Bronchial epithelial cell (primary cell): ENCODE measurements around the gene TRRAP. TPM values are rescaled to one million over a fixed set of nuclear protein-coding genes. Genes with fewer than 3 reads are reported as not detected.
A peak's percentile ranks its signal among the peaks of the same experiment; 100 is the strongest.
"Not testable (repeated sequence)": the region's sequence is repeated elsewhere in the genome, so short reads cannot be mapped to it uniquely, and the experiment has no call there.

Experiments
- DNase-seq: peaks from one replicate; pipeline ENCODE4 v3.0.0-alpha.2; 2010; ENCODE audit warnings: low read depth
- FAIRE-seq: peaks from 2 replicates; lab custom pipeline; 2011; peaks lifted over from hg19 to GRCh38; lab: Jason Lieb, UNC
- H3K27me3 ChIP-seq: 2 replicates; pipeline ENCODE4 v1.5.1; 2011; ENCODE audit warnings: low read length; ENCODE audit not compliant: control insufficient read depth, insufficient read depth
- H3K36me3 ChIP-seq: 2 replicates; pipeline ENCODE4 v1.5.1; 2011; ENCODE audit warnings: low read length; ENCODE audit not compliant: control insufficient read depth, insufficient read depth
- H3K4me3 ChIP-seq: 2 replicates; pipeline ENCODE4 v1.5.1; 2011; ENCODE audit warnings: mild to moderate bottlenecking, low read depth, low read length, control low read depth
- CTCF ChIP-seq: IDR thresholded peaks from 2 replicates; pipeline ENCODE4 v1.5.1; 2011; ENCODE audit warnings: mild to moderate bottlenecking, moderate library complexity, low read length, control low read depth, inconsistent platforms; ENCODE audit not compliant: insufficient read depth, severe bottlenecking
- total RNA-seq: library from RNA; depleted of rRNA; stranded (reverse); fragments of >200 nt; gene quantifications from 2 replicates; pipeline ENCODE4 v1.2.1, GENCODE V29; 2014

The TRRAP gene
- total RNA-seq, 1 donor from 2014 or later: 8.2 TPM

- TF ChIP-seq CTCF: no peak
- Histone ChIP-seq H3K4me3 (no peak overlapping the region), H3K27me3 (no peaks in the 10 kb centered on the region), H3K36me3 (peaks cover 59% of the 10 kb centered on the region)
- FAIRE-seq: no peak
- DNase-seq: no peak
Measured at GRCh38 chr7:99039384-99039891, 161.1 kb downstream of the TRRAP start.

- FAIRE-seq: no peak
- TF ChIP-seq CTCF: peak; percentile 76
- H3K36me3 ChIP-seq: peaks cover 55% of the 10 kb centered on the region
- no peaks in the 10 kb centered on the region for H3K27me3 ChIP-seq
- H3K4me3 ChIP-seq: no peak overlapping the region
- peak; percentile 77 for DNase-seq
Measured at GRCh38 chr7:99040104-99040958, 162.0 kb downstream of the TRRAP start.

GRCh38 chr7:99041526-99041925 is 163.2 kb downstream of the TRRAP start:
- no peak for FAIRE-seq
- TF ChIP-seq CTCF: no peak
- DNase-seq: no peak
- Histone ChIP-seq H3K4me3 (no peak overlapping the region), H3K27me3 (no peaks in the 10 kb centered on the region), H3K36me3 (peaks cover 50% of the 10 kb centered on the region)

GRCh38 chr7:99042957-99043356 is 164.6 kb downstream of the TRRAP start:
- DNase-seq (no peak), FAIRE-seq (no peak)
- Histone ChIP-seq H3K4me3 (no peak overlapping the region), H3K27me3 (no peaks in the 10 kb centered on the region), H3K36me3 (peaks cover 47% of the 10 kb centered on the region)
- no peak for TF ChIP-seq CTCF

- DNase-seq, H3K27me3 ChIP-seq, H3K4me3 ChIP-seq, FAIRE-seq: not testable (repeated sequence)
- H3K36me3 ChIP-seq: peaks cover 42% of the 10 kb centered on the region
Measured at GRCh38 chr7:99044858-99045257, 166.5 kb downstream of the TRRAP start.

GRCh38 chr7:99046262-99046661 is 167.9 kb downstream of the TRRAP start:
- not testable (repeated sequence) for DNase-seq, H3K4me3 ChIP-seq, H3K27me3 ChIP-seq, FAIRE-seq
- H3K36me3 ChIP-seq: peaks cover 38% of the 10 kb centered on the region

- DNase-seq (no peak), FAIRE-seq (no peak)
- Histone ChIP-seq H3K36me3 (peaks cover 38% of the 10 kb centered on the region), H3K27me3 (no peaks in the 10 kb centered on the region), H3K4me3 (no peak overlapping the region)
- TF ChIP-seq CTCF: no peak
Measured at GRCh38 chr7:99046722-99047121, 168.4 kb downstream of the TRRAP start.
